Mononuclear cell (primary cell): Measurements from ENCODE around the gene RECK. TPM values are rescaled to one million over a fixed set of nuclear protein-coding genes. Genes with fewer than 3 reads are reported as not detected.
A peak's percentile ranks its signal among the peaks of the same experiment; 100 is the strongest.

Source experiments
- H3K27me3 ChIP-seq: 2 replicates; pipeline ENCODE4 v1.6.0; 2011; ENCODE audit warnings: low read length, control low read depth; ENCODE audit not compliant: insufficient read depth
- H3K4me1 ChIP-seq: 2 replicates; pipeline ENCODE4 v1.5.1; 2011; ENCODE audit warnings: mild to moderate bottlenecking, low read length, control low read depth; ENCODE audit not compliant: insufficient read depth
- H3K4me3 ChIP-seq: 2 replicates; pipeline ENCODE4 v1.5.1; 2011; ENCODE audit warnings: mild to moderate bottlenecking, low read length, moderate library complexity
- H3K9me3 ChIP-seq: 2 replicates; pipeline ENCODE4 v1.5.1; 2011; ENCODE audit warnings: low read depth, mild to moderate bottlenecking, control low read depth, low read length
- total RNA-seq: library from RNA; depleted of rRNA; stranded (reverse); fragments of >200 nt; gene quantifications from one replicate; pipeline ENCODE4 v1.2.3, GENCODE V29; 2012

The RECK gene
- total RNA-seq, 1 donor: 9.2 TPM

DNA sequence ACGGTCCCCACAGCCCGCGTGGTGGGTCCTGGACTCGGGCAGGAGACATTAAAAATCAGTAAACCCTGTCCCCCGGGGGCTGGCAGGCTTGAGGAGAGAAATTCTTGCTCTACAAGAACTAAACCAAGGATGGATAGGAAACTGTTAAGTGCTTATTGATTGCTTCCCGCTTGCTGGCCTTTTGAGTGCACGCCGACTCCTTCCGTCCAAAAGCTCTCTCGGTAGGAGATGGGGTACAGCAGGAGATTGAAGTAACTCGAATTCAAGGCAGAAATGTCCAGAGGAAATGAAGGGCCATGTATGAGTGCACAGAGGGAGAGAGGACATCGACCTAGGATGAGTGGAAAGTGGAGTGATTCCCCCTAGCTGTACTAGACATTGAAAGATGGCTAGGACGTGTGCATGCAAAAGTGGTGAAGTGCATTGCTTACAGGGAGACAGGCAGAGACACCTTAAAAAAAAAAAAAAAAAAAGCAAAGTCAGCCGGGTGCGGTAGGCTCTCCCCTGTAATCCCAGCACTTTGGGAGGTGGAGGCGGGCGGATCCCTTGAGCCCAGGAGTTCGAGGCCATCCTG is 923 bp downstream of the RECK start:
- Histone ChIP-seq H3K9me3 (no peaks in the 10 kb centered on the region), H3K4me1 (peaks cover 25% of the 10 kb centered on the region), H3K27me3 (no peaks in the 10 kb centered on the region), H3K4me3 (peak overlapping the region; percentile 74)

GRCh38 chr9:36039121-36039520 is 2.4 kb downstream of the RECK start:
- peaks cover 25% of the 10 kb centered on the region for H3K4me1 ChIP-seq
- no peaks in the 10 kb centered on the region for H3K9me3 ChIP-seq
- no peak overlapping the region for H3K4me3 ChIP-seq
- H3K27me3 ChIP-seq: no peaks in the 10 kb centered on the region

DNA sequence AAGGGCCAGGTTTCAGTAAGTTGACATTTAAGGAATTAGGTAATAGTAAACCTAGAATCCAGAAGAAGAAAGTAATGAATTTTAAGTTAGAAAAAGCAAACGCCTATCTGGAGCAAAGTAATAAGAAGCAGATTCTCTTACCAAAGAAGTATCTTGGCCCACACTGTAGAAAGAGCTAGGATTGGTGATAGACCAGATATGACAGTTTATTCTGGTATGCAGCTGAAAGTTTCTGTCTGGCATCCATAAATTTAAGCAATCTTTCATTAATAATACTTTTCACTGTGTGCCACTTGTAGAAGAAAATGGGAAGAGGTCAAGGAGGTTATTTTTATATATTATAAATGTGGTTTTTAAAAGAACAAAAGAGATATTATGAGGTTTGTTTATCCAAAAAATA is 3.0 kb downstream of the RECK start:
- H3K4me3 ChIP-seq: no peak overlapping the region
- H3K9me3 ChIP-seq: no peaks in the 10 kb centered on the region
- peaks cover 25% of the 10 kb centered on the region for H3K4me1 ChIP-seq
- H3K27me3 ChIP-seq: no peaks in the 10 kb centered on the region

DNA sequence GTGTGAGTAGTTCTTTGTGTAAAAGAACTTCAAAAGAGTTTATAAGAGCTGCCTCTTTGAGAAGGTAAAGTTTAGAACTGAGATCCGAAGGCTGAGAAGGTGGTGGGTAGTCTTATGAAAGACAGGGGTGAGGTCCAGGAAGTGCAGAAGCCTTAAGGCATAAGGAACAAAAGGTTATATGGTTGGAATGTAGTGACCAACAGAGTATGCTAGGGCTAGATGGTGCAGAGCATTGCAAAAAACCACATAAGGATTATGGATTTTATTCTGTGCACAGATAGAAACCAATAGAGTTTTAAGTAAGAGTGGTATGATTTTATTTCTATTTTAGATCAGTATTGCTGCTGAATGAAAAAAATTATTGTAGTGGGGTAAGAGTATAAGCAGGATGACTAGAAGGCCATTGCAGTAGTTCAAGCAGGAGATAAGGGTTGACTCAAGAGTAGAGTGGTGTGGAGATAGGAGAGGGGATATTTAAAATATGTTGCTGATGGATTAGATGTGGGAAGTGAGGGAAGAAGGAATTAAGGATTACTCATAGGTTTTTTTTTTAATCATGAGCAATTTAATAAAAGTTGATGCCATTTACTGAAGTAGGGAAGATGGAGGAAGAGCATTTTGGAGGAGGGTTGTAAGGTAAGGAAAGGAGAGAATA is 3.7 kb downstream of the RECK start:
- Histone ChIP-seq H3K27me3 (no peaks in the 10 kb centered on the region), H3K4me1 (peaks cover 25% of the 10 kb centered on the region), H3K4me3 (no peak overlapping the region), H3K9me3 (no peaks in the 10 kb centered on the region)

DNA sequence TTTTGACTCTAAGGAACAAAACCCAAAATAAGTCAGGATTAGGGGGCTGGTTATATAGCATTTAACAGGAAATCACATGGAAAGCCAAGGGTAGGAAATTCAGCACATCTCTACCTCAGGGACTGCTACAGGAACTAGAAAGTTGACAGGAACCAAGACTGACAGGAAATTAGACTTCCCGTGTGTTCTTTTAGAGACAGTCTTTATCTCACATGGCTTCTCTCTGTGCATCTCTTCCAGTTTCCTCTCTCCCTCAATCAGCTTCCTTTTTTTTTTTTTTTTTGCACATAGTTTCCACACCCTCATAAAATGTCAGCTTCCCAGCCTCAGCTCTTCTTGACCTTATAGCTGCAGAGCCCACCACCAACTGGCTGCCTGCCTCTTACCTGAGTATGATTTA is 4.8 kb downstream of the RECK start:
- peaks cover 21% of the 10 kb centered on the region for H3K4me1 ChIP-seq
- H3K27me3 ChIP-seq: no peaks in the 10 kb centered on the region

GRCh38 chr9:36045610-36046009 is 8.9 kb downstream of the RECK start:
- peaks cover 11% of the 10 kb centered on the region for H3K4me1 ChIP-seq
- H3K4me3 ChIP-seq: no peak overlapping the region
- H3K9me3 ChIP-seq: no peaks in the 10 kb centered on the region
- H3K27me3 ChIP-seq: no peaks in the 10 kb centered on the region

More for the DNA sequence above, 4.8 kb downstream of the RECK start:
- H3K9me3 ChIP-seq: no peaks in the 10 kb centered on the region
- no peak overlapping the region for H3K4me3 ChIP-seq

DNA sequence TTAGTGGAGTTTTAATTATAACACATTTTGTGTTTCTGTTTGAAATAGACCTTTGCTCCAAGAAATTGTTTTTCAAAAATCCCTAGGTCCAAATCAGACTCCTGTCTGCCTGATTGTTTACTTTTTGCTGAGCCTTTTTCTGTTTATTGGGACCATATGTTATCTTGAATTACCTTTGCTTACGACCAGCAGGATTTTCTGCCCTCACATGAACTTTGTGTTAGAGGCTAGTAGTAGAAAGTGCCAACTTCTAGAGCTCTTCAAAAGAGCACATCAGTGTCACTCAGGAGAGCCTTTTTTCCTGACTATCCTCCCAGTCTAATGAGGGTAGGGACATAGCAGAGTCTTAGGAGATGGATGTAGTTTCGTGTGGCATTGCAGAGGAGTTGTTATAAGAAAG is 10.2 kb downstream of the RECK start:
- peaks cover 2% of the 10 kb centered on the region for H3K4me1 ChIP-seq

DNA sequence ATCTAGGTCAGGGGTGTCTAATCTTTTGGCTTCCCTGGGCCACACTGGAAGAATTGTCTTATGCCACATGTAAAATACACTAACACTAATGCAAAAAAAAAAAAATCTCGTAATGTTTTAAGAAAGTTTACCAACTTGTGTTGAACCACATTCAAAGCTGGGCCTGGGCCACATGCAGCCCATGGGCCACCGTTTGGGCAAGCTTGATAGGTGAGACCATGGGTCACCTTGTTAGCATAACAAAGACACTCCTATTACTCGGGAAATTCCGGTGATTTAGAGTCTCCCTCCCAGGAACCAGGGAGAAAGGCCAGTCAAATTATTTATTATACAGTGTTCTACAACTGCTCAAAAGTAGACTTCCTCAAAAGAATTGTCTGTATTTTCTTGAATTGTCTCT is 12.7 kb downstream of the RECK start:
- no peaks in the 10 kb centered on the region for H3K27me3 ChIP-seq
- H3K4me1 ChIP-seq: no peaks in the 10 kb centered on the region
- no peaks in the 10 kb centered on the region for H3K9me3 ChIP-seq
- H3K4me3 ChIP-seq: no peak overlapping the region

More for the DNA sequence above, 10.2 kb downstream of the RECK start:
- H3K4me3 ChIP-seq: no peak overlapping the region
- no peaks in the 10 kb centered on the region for H3K27me3 ChIP-seq
- no peaks in the 10 kb centered on the region for H3K9me3 ChIP-seq

DNA sequence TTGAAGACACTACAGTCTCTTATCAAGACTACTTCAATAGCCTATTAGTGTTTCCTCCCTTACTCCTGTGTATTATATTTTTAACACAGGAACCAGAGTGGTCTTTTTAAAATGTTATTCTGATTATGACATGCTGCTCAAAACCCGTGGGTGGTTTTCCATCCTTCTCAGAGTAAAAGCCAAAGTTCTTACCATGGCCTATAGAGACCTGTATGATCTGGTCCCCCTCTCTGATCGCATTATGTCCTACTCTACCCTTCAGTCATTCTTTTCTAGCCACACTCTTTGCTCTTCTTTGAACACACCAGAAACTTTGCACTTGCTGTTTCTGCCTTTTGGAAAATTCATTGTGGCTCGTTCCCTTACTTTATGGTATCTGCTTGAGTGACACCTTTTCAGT is 13.8 kb downstream of the RECK start:
- no peak overlapping the region for H3K4me3 ChIP-seq
- no peaks in the 10 kb centered on the region for H3K27me3 ChIP-seq
- no peaks in the 10 kb centered on the region for H3K4me1 ChIP-seq
- H3K9me3 ChIP-seq: no peaks in the 10 kb centered on the region

DNA sequence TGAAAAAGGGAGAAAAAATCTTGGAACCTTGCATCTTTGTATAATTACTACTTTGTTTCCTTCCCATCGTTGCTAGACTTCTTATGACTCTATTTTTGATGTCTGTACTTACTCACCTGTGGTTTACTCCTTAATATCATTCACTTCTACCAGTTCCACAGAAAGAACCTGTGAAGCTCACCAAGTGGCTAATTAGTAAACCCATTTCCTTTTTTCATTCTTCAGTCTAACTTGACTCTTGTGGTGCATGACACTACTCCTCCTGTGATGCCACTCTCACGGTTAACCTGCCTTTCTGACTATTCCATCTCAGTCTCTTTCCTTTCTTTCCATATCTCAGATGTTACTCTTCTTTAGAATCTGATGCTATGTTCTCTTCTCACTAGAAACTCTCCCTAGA is 14.6 kb downstream of the RECK start:
- Histone ChIP-seq H3K4me1 (no peaks in the 10 kb centered on the region), H3K4me3 (no peak overlapping the region), H3K27me3 (no peaks in the 10 kb centered on the region), H3K9me3 (no peaks in the 10 kb centered on the region)

- H3K9me3 ChIP-seq: no peaks in the 10 kb centered on the region
- H3K4me1 ChIP-seq: no peaks in the 10 kb centered on the region
- no peaks in the 10 kb centered on the region for H3K27me3 ChIP-seq
- no peak overlapping the region for H3K4me3 ChIP-seq
Observed at GRCh38 chr9:36053971-36054370, 17.3 kb downstream of the RECK start.

DNA sequence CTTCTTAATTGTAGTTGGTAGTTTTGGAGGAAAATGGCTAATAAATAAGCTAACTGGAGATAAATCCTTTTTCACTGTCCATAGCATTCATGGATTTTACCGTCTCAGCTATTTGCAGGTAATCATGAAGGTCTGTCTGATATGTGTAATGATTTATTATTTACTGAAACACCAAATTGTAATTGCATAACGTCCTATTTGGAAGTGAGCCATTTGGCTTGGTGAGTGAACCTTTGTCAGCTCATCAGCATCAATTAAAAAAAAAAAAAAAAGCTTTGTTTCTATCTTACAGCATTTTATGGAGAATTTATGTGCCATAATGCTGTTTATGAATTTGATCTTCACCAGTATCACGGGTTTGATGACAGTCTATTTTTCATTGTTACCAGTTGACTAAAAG is 20.2 kb downstream of the RECK start:
- H3K27me3 ChIP-seq: no peaks in the 10 kb centered on the region
- no peak overlapping the region for H3K4me3 ChIP-seq

GRCh38 chr9:36063804-36064447 is 27.2 kb downstream of the RECK start:
- H3K4me3 ChIP-seq: no peak overlapping the region
- H3K4me1 ChIP-seq: no peaks in the 10 kb centered on the region
- H3K9me3 ChIP-seq: no peaks in the 10 kb centered on the region
- no peaks in the 10 kb centered on the region for H3K27me3 ChIP-seq

More for the DNA sequence above, 20.2 kb downstream of the RECK start:
- H3K9me3 ChIP-seq: no peaks in the 10 kb centered on the region
- no peaks in the 10 kb centered on the region for H3K4me1 ChIP-seq

DNA sequence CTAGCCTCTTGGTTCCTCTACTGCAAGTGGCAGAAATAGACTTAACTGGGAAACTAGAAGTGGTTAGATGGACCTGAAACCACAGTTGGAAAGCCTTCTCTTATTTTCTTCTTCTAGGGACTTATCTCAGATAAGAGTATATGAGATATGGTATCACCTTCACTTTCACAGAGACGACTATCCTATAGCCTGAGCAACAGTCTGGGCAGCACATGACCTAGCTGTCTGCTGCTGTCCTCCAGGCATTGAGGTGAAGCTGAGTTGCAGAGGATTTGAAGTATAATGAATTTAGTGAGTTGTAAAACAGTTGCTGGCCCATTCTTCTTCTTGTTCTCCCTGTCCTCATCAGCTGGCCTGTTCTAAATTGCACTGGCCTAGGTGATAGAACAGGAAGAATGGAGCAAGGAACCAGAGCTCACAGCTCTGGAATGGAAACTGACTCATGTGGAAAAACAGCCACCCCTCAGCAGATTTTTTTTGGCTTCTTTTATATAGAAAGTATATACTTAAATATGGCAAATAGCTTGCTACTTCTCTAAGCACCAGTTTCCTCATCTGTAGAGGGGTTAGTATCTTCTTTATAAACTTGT is 27.8 kb downstream of the RECK start:
- Histone ChIP-seq H3K4me3 (no peak overlapping the region), H3K4me1 (no peaks in the 10 kb centered on the region), H3K27me3 (no peaks in the 10 kb centered on the region), H3K9me3 (no peaks in the 10 kb centered on the region)

DNA sequence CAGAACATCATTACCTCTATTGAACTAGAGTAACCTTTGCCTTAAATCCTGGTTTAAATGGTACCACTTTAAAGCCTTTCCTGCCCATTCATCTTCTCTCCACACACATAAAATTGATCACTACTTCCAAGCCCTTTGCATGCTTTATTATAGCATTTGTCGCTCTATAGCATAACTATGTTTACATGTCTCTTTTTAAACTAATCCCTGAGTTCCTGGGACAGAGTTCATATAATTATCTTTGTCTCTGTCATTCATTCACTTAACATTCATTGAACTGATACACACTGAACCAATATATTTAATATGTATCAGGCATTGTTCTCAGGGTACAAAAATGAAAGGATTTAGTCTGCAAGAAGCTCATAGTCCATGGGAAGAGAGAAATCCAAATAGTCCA is 37.3 kb downstream of the RECK start:
- Histone ChIP-seq H3K4me3 (no peak overlapping the region), H3K4me1 (no peaks in the 10 kb centered on the region), H3K9me3 (no peaks in the 10 kb centered on the region), H3K27me3 (no peaks in the 10 kb centered on the region)
